HUES6 (cell line): Measurements from ENCODE around the gene PJA1.
A peak's percentile ranks its signal among the peaks of the same experiment; 100 is the strongest.

Source experiments
- H3K27ac ChIP-seq: 2 replicates; pipeline ENCODE4 v1.7.0; 2013; ENCODE audit warnings: low read depth, mild to moderate bottlenecking, low read length, inconsistent platforms
- H3K27me3 ChIP-seq: 2 replicates; pipeline ENCODE4 v1.6.1; 2013; ENCODE audit warnings: low read length; ENCODE audit not compliant: control insufficient read depth, insufficient read depth
- H3K36me3 ChIP-seq: 2 replicates; pipeline ENCODE4 v1.6.1; 2013; ENCODE audit warnings: low read length; ENCODE audit not compliant: control insufficient read depth, insufficient read depth
- H3K4me1 ChIP-seq: 2 replicates; pipeline ENCODE4 v1.6.1; 2013; ENCODE audit warnings: low read length; ENCODE audit not compliant: control insufficient read depth, insufficient read depth
- H3K4me3 ChIP-seq: 2 replicates; pipeline ENCODE4 v1.5.1; 2013; ENCODE audit warnings: low read depth, low read length
- H3K9ac ChIP-seq: one replicate; pipeline ENCODE4 v1.6.1; 2013; ENCODE audit warnings: mild to moderate bottlenecking, low read length
- H3K9me3 ChIP-seq: 2 replicates; pipeline ENCODE4 v1.6.1; 2013; ENCODE audit warnings: low read depth, low read length; ENCODE audit not compliant: control insufficient read depth, insufficient read depth

PJA1 gene

GRCh38 chrX:69142788-69143469, 22.3 kb downstream of the PJA1 start:
- H3K4me1 ChIP-seq: peaks cover 53% of the 10 kb centered on the region
- no peak overlapping the region for H3K27ac ChIP-seq
- H3K9ac ChIP-seq: no peak overlapping the region
- no peaks in the 10 kb centered on the region; the same call in 1 of the 2 replicates for H3K27me3 ChIP-seq
- H3K4me3 ChIP-seq: no peak overlapping the region
- no peaks in the 10 kb centered on the region for H3K9me3 ChIP-seq
- H3K36me3 ChIP-seq: no peaks in the 10 kb centered on the region

DNA sequence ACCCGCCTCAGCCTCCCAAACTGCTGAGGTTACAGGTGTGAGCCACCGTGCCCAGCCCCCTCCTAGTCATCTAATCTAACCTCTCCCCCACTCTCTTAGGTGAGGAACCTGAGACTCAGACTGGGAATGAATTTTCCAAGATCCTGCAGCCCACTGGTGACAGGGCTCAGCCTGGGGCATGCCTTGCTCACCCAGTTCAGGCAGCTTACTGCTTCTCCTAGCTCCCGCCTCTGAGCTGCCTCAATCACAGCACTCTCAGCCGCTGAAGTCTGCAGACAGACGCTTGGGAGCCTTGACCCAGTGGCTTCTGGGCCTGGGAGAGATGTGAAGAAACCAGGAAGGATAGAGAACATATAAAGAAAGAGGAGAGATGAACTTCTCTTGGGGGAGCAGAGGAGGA, 24.4 kb downstream of the PJA1 start:
- no peaks in the 10 kb centered on the region; the same call in 1 of the 2 replicates for H3K27me3 ChIP-seq
- H3K9me3 ChIP-seq: no peaks in the 10 kb centered on the region
- no peaks in the 10 kb centered on the region for H3K36me3 ChIP-seq
- peaks cover 70% of the 10 kb centered on the region for H3K4me1 ChIP-seq
- H3K9ac ChIP-seq: no peak overlapping the region
- H3K27ac ChIP-seq: no peak overlapping the region
- H3K4me3 ChIP-seq: no peak overlapping the region

DNA sequence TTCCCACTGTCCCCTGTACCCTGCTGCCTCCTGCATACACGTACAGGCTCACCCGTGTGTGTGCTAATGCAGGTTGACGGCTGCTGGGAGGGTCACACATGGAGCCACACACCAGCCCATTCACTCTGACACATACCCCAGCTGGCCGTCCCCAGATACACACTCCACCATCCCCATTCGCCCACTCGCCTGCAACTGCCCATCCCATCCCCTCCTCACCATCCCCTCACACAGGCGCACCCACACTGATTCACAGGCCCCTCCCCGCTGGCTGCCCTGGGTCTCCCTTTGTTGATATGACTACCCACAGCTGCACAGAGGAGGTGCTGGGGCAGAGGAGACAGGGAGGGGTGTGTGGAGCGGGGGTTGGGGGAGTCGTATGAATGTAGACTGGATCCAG, 25.7 kb downstream of the PJA1 start:
- Histone ChIP-seq H3K27ac (no peak overlapping the region), H3K9me3 (no peaks in the 10 kb centered on the region), H3K36me3 (no peaks in the 10 kb centered on the region), H3K9ac (no peak overlapping the region), H3K4me3 (no peak overlapping the region), H3K27me3 (no peaks in the 10 kb centered on the region; the same call in 1 of the 2 replicates), H3K4me1 (peaks cover 70% of the 10 kb centered on the region)

GRCh38 chrX:69138512-69138911, 26.7 kb downstream of the PJA1 start:
- H3K4me3 ChIP-seq: no peak overlapping the region
- H3K9me3 ChIP-seq: no peaks in the 10 kb centered on the region
- H3K9ac ChIP-seq: no peak overlapping the region
- H3K36me3 ChIP-seq: no peaks in the 10 kb centered on the region
- H3K27ac ChIP-seq: no peak overlapping the region
- H3K4me1 ChIP-seq: peaks cover 67% of the 10 kb centered on the region
- H3K27me3 ChIP-seq: no peaks in the 10 kb centered on the region

DNA sequence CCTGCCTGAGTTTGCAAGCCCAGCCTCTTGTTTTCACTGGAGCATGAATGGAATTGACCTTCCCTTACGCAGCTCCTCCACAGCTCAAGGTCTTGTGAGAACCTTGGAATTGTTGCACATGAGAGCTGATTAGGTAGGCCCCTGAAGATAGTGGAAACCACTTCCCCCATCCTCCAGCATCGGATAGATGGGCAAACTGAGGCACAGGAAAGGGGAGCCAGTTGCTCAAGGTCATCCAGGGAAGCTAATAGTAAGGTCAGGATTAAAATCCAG, 27.2 kb downstream of the PJA1 start:
- Histone ChIP-seq H3K4me1 (peaks cover 67% of the 10 kb centered on the region), H3K9ac (peak overlapping the region; percentile 84), H3K27ac (peak overlapping the region; percentile 94; the same call in 1 of the 2 replicates)

DNA sequence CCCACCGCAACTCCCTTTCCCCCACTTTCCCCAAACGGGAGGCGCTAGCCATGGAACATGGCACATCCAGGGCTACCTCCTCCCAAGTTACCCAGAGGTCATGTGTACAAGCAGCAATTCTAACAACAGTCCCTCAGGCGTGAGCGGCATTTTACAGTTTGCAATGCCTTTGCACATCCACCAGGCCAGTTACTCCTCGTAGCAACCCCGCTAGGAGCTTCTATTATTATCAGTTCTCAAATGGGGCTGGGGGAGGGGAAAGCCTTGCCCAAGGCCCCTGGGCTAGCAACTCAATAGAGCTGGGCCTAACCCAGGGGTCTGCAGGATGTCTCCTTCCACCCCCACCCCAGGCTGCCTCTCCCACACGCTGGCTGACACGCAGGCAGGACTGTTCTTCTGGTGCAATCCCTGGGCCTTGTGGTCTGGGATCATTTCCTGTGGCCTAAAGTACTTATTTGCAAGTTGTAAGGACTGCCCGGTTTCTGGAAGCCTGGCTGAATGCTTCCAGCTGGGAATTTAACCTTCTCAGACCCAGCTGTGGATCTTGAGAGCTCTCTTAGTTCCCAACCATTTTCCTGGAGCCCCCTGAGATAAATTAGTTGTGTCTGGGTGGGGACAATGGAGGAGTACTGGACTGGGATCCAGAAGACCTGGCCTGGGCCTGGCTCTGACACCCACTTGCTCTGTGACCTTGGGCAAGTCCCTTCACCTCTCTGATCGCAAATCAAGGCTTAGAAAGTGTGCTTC, 27.7 kb downstream of the PJA1 start:
- Histone ChIP-seq H3K27me3 (0 out of 2 replicates have a peak, but pooled peaks cover 2% of the 10 kb centered on the region), H3K27ac (peak overlapping the region; percentile 94), H3K4me3 (peak overlapping the region; percentile 50), H3K36me3 (no peaks in the 10 kb centered on the region), H3K9ac (peak overlapping the region; percentile 84), H3K4me1 (peaks cover 67% of the 10 kb centered on the region), H3K9me3 (no peaks in the 10 kb centered on the region)

More for the DNA sequence above, 27.2 kb downstream of the PJA1 start:
- no peaks in the 10 kb centered on the region for H3K9me3 ChIP-seq
- no peaks in the 10 kb centered on the region for H3K27me3 ChIP-seq
- no peaks in the 10 kb centered on the region for H3K36me3 ChIP-seq
- no peak overlapping the region for H3K4me3 ChIP-seq

GRCh38 chrX:69136546-69137331, 28.5 kb downstream of the PJA1 start:
- H3K9ac ChIP-seq: peak overlapping the region; percentile 84
- 0 out of 2 replicates have a peak, but pooled peaks cover 4% of the 10 kb centered on the region for H3K27me3 ChIP-seq
- no peaks in the 10 kb centered on the region for H3K36me3 ChIP-seq
- peak overlapping the region; percentile 94 for H3K27ac ChIP-seq
- no peaks in the 10 kb centered on the region for H3K9me3 ChIP-seq
- peak overlapping the region; percentile 50 for H3K4me3 ChIP-seq
- peaks cover 69% of the 10 kb centered on the region for H3K4me1 ChIP-seq

- no peaks in the 10 kb centered on the region for H3K9me3 ChIP-seq
- no peak overlapping the region for H3K27ac ChIP-seq
- peaks cover 25% of the 10 kb centered on the region for H3K27me3 ChIP-seq
- peaks cover 75% of the 10 kb centered on the region for H3K4me1 ChIP-seq
- no peak overlapping the region for H3K9ac ChIP-seq
- H3K4me3 ChIP-seq: no peak overlapping the region
- H3K36me3 ChIP-seq: no peaks in the 10 kb centered on the region
Measured at GRCh38 chrX:69133921-69134542, 31.2 kb downstream of the PJA1 start.

GRCh38 chrX:69131886-69132285, 33.4 kb downstream of the PJA1 start:
- H3K36me3 ChIP-seq: no peaks in the 10 kb centered on the region
- H3K4me1 ChIP-seq: peaks cover 70% of the 10 kb centered on the region
- H3K27me3 ChIP-seq: peaks cover 45% of the 10 kb centered on the region
- no peak overlapping the region for H3K4me3 ChIP-seq
- no peak overlapping the region for H3K27ac ChIP-seq
- no peak overlapping the region for H3K9ac ChIP-seq
- H3K9me3 ChIP-seq: no peaks in the 10 kb centered on the region

DNA sequence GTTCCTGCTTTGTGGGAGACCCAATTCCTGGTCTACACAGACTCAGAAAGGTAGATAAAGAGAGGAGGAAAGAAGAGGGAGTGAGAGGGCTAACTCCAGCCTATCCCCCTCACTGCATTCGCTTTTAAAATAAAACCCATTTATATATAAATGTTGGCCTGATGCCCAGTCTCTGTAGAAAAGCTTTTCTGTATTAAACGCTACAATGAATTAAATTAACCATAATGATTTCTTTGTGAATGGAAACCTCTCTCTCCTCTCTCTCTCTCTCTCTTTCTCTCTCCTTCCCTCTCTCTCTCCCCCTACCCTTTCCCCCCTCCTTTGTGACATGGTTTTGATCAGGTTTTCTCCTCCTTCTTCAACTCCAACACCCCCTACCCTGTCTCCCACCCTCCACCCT, 34.8 kb downstream of the PJA1 start:
- Histone ChIP-seq H3K9ac (no peak overlapping the region), H3K36me3 (no peaks in the 10 kb centered on the region), H3K4me1 (peaks cover 62% of the 10 kb centered on the region), H3K4me3 (no peak overlapping the region), H3K27ac (no peak overlapping the region), H3K9me3 (no peaks in the 10 kb centered on the region), H3K27me3 (peaks cover 52% of the 10 kb centered on the region)
